Ishikawa (cell line): ENCODE data around the gene RGS6.

Experiments used
- CREB1 ChIP-seq: IDR thresholded peaks from 2 replicates; pipeline ENCODE4 v1.6.1; 2012; ENCODE audit warnings: low read depth
- EP300 ChIP-seq: IDR thresholded peaks from 2 replicates; pipeline ENCODE4 v1.6.1; 2012; ENCODE audit warnings: borderline replicate concordance
- RAD21 ChIP-seq: IDR thresholded peaks from 2 replicates; pipeline ENCODE4 v1.6.1; 2012; ENCODE audit warnings: low read depth
- TAF1 ChIP-seq: IDR thresholded peaks from 2 replicates; pipeline ENCODE4 v1.6.1; 2012; ENCODE audit warnings: low read depth, mild to moderate bottlenecking
- TCF12 ChIP-seq: IDR thresholded peaks from 2 replicates; pipeline ENCODE4 v1.6.1; 2012; ENCODE audit warnings: low read depth
- YY1 ChIP-seq: IDR thresholded peaks from 2 replicates; pipeline ENCODE4 v1.6.1; 2012; ENCODE audit warnings: low read depth
- TF ChIP-seq, protein P1 (sequence below): IDR thresholded peaks from 2 replicates; pipeline ENCODE4 v1.6.1; 2012
- TF ChIP-seq, protein P2 (sequence below): IDR thresholded peaks from 2 replicates; pipeline ENCODE4 v1.6.1; 2012
- TF ChIP-seq, protein P3 (sequence below): IDR thresholded peaks from 2 replicates; pipeline ENCODE4 v1.6.1; 2012; ENCODE audit warnings: low read depth, mild to moderate bottlenecking

DNA sequence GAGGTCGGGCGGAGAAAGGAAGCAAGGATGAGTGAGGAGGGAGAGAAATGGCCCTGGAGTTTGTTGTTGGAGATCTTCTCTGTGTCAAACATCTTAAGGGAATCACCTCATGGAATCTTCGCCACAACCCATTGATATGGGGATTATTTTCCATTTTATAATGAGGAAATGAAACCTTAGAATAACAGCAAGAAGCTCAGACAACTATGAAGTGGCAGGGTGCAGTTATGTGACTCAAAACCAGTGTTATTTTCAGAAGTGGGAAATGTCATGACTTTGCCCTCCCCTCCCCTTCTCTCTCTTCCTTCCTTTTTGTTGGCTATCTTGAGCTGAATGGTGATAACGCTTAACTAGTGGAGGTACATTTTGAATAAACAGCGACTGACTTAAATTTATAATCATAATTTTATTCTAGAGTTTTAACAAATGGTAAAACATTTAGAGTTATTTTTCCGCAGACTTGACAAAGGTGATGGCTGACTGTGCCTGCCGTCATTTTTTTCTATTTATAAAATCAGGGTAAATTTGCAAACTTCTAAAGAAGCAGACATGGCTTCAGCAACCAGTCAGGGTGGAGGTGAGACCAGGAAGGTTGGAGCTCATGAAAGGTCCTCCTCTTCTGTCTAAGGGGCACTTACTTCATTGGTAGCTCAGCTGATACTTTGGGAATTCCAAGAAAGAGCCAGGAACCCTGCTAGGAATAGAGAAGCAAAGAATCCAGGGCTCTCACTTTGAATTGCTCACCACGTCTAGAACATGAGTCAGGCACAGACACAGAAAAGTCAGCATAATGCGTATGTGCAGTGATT is 232.4 kb downstream of the RGS6 start:
- no peak for TF ChIP-seq RAD21
- TF ChIP-seq, protein P1, sequence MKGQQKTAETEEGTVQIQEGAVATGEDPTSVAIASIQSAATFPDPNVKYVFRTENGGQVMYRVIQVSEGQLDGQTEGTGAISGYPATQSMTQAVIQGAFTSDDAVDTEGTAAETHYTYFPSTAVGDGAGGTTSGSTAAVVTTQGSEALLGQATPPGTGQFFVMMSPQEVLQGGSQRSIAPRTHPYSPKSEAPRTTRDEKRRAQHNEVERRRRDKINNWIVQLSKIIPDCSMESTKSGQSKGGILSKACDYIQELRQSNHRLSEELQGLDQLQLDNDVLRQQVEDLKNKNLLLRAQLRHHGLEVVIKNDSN: no peak
- TF ChIP-seq, protein P2, sequence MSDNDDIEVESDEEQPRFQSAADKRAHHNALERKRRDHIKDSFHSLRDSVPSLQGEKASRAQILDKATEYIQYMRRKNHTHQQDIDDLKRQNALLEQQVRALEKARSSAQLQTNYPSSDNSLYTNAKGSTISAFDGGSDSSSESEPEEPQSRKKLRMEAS: no peak
- TF ChIP-seq TAF1: no peak
- TF ChIP-seq, protein P3, sequence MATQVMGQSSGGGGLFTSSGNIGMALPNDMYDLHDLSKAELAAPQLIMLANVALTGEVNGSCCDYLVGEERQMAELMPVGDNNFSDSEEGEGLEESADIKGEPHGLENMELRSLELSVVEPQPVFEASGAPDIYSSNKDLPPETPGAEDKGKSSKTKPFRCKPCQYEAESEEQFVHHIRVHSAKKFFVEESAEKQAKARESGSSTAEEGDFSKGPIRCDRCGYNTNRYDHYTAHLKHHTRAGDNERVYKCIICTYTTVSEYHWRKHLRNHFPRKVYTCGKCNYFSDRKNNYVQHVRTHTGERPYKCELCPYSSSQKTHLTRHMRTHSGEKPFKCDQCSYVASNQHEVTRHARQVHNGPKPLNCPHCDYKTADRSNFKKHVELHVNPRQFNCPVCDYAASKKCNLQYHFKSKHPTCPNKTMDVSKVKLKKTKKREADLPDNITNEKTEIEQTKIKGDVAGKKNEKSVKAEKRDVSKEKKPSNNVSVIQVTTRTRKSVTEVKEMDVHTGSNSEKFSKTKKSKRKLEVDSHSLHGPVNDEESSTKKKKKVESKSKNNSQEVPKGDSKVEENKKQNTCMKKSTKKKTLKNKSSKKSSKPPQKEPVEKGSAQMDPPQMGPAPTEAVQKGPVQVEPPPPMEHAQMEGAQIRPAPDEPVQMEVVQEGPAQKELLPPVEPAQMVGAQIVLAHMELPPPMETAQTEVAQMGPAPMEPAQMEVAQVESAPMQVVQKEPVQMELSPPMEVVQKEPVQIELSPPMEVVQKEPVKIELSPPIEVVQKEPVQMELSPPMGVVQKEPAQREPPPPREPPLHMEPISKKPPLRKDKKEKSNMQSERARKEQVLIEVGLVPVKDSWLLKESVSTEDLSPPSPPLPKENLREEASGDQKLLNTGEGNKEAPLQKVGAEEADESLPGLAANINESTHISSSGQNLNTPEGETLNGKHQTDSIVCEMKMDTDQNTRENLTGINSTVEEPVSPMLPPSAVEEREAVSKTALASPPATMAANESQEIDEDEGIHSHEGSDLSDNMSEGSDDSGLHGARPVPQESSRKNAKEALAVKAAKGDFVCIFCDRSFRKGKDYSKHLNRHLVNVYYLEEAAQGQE: no peak
- TF ChIP-seq EP300: no peak
- no peak for TF ChIP-seq TCF12
- no peak for TF ChIP-seq YY1
- no peak for TF ChIP-seq CREB1
